Activated CD8-positive, alpha-beta T cell treated with anti-CD3 and anti-CD28 coated beads, Interleukin-2, amount 10 ng/mL, durations not matched to agents 7 days and 5 days (primary cell): Measurements from ENCODE around the gene PTPRZ1. TPM values are rescaled to one million over a fixed set of nuclear protein-coding genes. Genes with fewer than 3 reads are reported as not detected.

Source experiments
- ATAC-seq: fragments of 150-1000 bp; cut with Tn5 transposase; one replicate; pipeline ENCODE4 v1.10.0; 2021; ENCODE audit warnings: moderate library complexity
- CTCF ChIA-PET: fragments of 350-600 bp; sonication (Branson Sonifier 250); formaldehyde crosslinking; loops from one replicate; lab custom pipeline; 2021; ENCODE audit warnings: antibody characterized with exemption; lab: Charles Lee
- POLR2A ChIA-PET: fragments of 350-600 bp; sonication (Branson Sonifier 250); formaldehyde crosslinking; loops from one replicate; lab custom pipeline; 2021; ENCODE audit warnings: antibody characterized with exemption; lab: Charles Lee
- DNase-seq: peaks from one replicate; pipeline ENCODE4 v3.0.0-alpha.2; 2020
- H3K27ac Mint-ChIP-seq: one replicate; pipeline ENCODE4 v1.8.0; 2021; ENCODE audit warnings: mild to moderate bottlenecking, mixed read lengths
- H3K27me3 Mint-ChIP-seq: one replicate; pipeline ENCODE4 v1.8.0; 2021; ENCODE audit warnings: low read depth, mixed read lengths
- H3K36me3 Mint-ChIP-seq: one replicate; pipeline ENCODE4 v1.8.0; 2021; ENCODE audit warnings: low read depth, mixed read lengths
- H3K4me1 Mint-ChIP-seq: one replicate; pipeline ENCODE4 v1.8.0; 2021; ENCODE audit warnings: low read depth, mixed read lengths
- H3K4me3 Mint-ChIP-seq: one replicate; pipeline ENCODE4 v1.8.0; 2021; ENCODE audit warnings: mild to moderate bottlenecking, mixed read lengths
- H3K9me3 Mint-ChIP-seq: one replicate; pipeline ENCODE4 v1.8.0; 2022; ENCODE audit warnings: mixed read lengths; ENCODE audit not compliant: insufficient read depth
- total RNA-seq, 2 experiments: library from RNA; stranded (reverse); gene quantifications; one replicate each; pipeline ENCODE4 v1.2.3, GENCODE V29; 2021

Gene PTPRZ1
- total RNA-seq, 2 experiments from 2014 or later = not detected

GRCh38 chr7:122094549-122094948 lies 221.6 kb downstream of the PTPRZ1 start:
- Mint-ChIP-seq H3K4me3 (no peak overlapping the region), H3K27ac (no peak overlapping the region), H3K36me3 (no peaks in the 10 kb centered on the region), H3K27me3 (no peaks in the 10 kb centered on the region), H3K9me3 (no peaks in the 10 kb centered on the region), H3K4me1 (no peaks in the 10 kb centered on the region)
- POLR2A ChIA-PET = no interaction called here
- CTCF ChIA-PET = interaction anchor here (1.7 kb wide), 1 partner anchor 9 kb away, joined by 4 read pairs; no protein-coding TSS in a partner anchor
- no peak for ATAC-seq
- DNase-seq = no peak

- Mint-ChIP-seq H3K27me3 (no peaks in the 10 kb centered on the region), H3K4me3 (no peak overlapping the region), H3K9me3 (no peaks in the 10 kb centered on the region), H3K27ac (no peak overlapping the region), H3K36me3 (no peaks in the 10 kb centered on the region), H3K4me1 (no peaks in the 10 kb centered on the region)
- CTCF ChIA-PET = interaction anchor here (1.7 kb wide), 1 partner anchor 8 kb away, joined by 4 read pairs; no protein-coding TSS in a partner anchor
- ATAC-seq (no peak), DNase-seq (no peak)
- POLR2A ChIA-PET = no interaction called here
Measured at GRCh38 chr7:122095642-122096041, 222.7 kb downstream of the PTPRZ1 start.

DNA sequence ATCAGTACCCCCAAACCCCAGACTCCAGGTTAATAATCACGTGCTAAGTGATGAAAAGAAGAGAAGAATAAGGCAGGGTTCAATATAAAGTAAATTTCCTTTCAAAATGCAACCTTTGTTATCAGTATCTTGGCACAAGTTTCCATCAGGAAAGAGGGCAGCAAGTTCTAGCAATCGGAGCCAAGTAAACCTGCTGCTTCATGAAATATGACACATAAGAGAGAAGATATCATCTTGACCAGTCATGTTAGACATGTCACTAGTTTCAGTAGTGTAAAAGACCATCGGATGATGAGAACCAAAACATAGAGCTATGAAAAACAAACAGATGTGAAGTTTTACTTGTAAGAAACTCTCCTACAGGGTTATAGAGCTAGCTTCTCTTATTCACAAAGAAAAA lies 227.1 kb downstream of the PTPRZ1 start:
- H3K4me3 Mint-ChIP-seq = no peak overlapping the region
- no peaks in the 10 kb centered on the region for H3K27me3 Mint-ChIP-seq
- POLR2A ChIA-PET = no interaction called here
- CTCF ChIA-PET = no interaction called here
- H3K27ac Mint-ChIP-seq = no peak overlapping the region
- H3K4me1 Mint-ChIP-seq = no peaks in the 10 kb centered on the region
- H3K36me3 Mint-ChIP-seq = no peaks in the 10 kb centered on the region
- peaks cover 5% of the 10 kb centered on the region for H3K9me3 Mint-ChIP-seq
- DNase-seq = no peak
- ATAC-seq = no peak

DNA sequence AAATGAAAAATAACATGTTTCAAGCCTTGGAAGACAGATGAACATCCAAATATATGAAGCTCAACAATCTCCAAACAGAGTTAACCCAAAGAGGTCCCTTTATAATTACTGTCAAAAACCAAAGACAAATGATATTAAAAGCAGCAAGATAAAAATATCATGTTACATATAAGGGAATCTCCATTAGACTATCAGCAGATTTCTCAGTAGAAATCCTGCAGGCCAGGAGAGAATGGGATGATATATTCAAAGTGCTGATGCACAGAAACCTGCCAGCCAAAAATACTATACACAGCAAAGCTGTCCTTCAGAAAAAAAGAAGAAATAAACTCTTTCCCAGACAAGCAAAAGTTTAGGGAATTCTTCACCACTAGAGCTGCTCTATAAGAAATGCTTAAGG lies 230.1 kb downstream of the PTPRZ1 start:
- Mint-ChIP-seq H3K27ac (no peak overlapping the region), H3K4me1 (no peaks in the 10 kb centered on the region), H3K9me3 (peaks cover 5% of the 10 kb centered on the region), H3K4me3 (no peak overlapping the region), H3K27me3 (no peaks in the 10 kb centered on the region), H3K36me3 (no peaks in the 10 kb centered on the region)
- DNase-seq (no peak), ATAC-seq (no peak)
- ChIA-PET CTCF (interaction anchor here (1.1 kb wide), 1 partner anchor 10 kb away, joined by 3 read pairs; no protein-coding TSS in a partner anchor), POLR2A (no interaction called here)
